Gastroesophageal sphincter (tissue), 3 donors: ENCODE results near the gene GATB.

ENCODE experiments used
- CTCF ChIP-seq, 4 experiments: fragments of 200-600 bp in 2 of 4; fragments of 450-650 bp in 2 of 4; sonication (generic) in 1 of 4; IDR thresholded peaks; one replicate each; pipeline ENCODE4 v1.5.1; 2017 to 2019; ENCODE audit warnings: antibody characterized with exemption in 4 of 4, mild to moderate bottlenecking in 2 of 4, moderate library complexity in 2 of 4
- EP300 ChIP-seq: sonication (generic); formaldehyde crosslinking; IDR thresholded peaks from one replicate; pipeline ENCODE4 v1.6.1; 2017; ENCODE audit warnings: antibody characterized with exemption, mild to moderate bottlenecking
- POLR2A ChIP-seq, 2 donors: fragments of 450-650 bp; IDR thresholded peaks; one replicate each; pipeline ENCODE4 v1.6.1; 2017; ENCODE audit warnings: antibody characterized with exemption in 2 of 2, mild to moderate bottlenecking in 2 of 2, moderate library complexity in 1 of 2
- POLR2AphosphoS5 ChIP-seq: sonication (generic); formaldehyde crosslinking; IDR thresholded peaks from one replicate; pipeline ENCODE4 v1.6.1; 2017; ENCODE audit warnings: antibody characterized with exemption

- no peak for TF ChIP-seq CTCF (IDR thresholded peaks at IDR 0.05)
- no peak for TF ChIP-seq POLR2AphosphoS5
- TF ChIP-seq POLR2A (IDR thresholded peaks at IDR 0.05) = no peak
- TF ChIP-seq EP300 = no peak
Measured at GRCh38 chr4:151708100-151708499, 52.7 kb downstream of the GATB start.
